ENCODE measurements around the gene GIPC2. TPM values are rescaled to one million over a fixed set of nuclear protein-coding genes. Genes with fewer than 3 reads are reported as not detected.

The GIPC2 gene
- polyA plus RNA-seq, 3 donors, result not detected

DNA sequence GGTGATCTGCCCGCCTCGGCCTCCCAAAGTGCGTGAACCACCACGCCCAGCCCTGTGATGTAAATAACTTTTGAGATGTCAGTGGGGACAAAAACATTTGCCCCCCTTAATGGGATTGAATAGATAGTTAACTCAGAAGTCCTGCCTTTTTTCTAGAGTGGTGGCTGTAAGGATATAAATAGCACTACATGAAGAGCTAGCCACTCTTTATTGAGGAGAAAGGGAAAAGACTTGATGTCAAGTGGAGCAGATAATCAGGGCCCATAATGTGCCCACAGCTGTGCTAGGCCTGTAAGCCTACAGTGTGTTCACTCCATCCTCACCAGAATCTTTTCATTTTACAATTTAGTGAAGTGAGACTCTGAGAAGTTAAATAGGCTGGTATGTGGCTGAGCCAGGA lies 3.6 kb downstream of the GIPC2 start:
- Mint-ChIP-seq H3K27me3 (ENCODE audit: low read depth in 3 of 3) (peaks cover 33 to 44% (median 34%) of the 10 kb centered on the region in 3 donors), H3K4me3 (no peak overlapping the region), H3K36me3 (peaks cover 3% of the 10 kb centered on the region in 2 donors), H3K4me1 (peaks cover 22% of the 10 kb centered on the region), H3K9me3 (peaks cover 0 to 13% (median 3%) of the 10 kb centered on the region in 7 donors), H3K27ac (no peak overlapping the region)
- Histone ChIP-seq H3K4me3 (replicated peaks in 1 of 3; ENCODE audit: low read depth in 2 of 3, low read length in 3 of 3) (no peak overlapping the region), H3K27ac (ENCODE audit: low read depth in 1 of 2, low read length in 2 of 2) (no peak overlapping the region), H3K4me1 (ENCODE audit: control insufficient read depth in 1 of 2, insufficient read depth in 2 of 2, low read length in 2 of 2) (peaks cover 9 to 16% of the 10 kb centered on the region in 2 donors), H3K9ac (ENCODE audit: insufficient read depth, low read length, poor library complexity, severe bottlenecking) (no peak overlapping the region), H3K4me2 (replicated peaks; ENCODE audit: extremely low read depth, low read length, poor library complexity, severe bottlenecking) (no peak overlapping the region), H4K20me1 (ENCODE audit: insufficient read depth, low read length) (no peaks in the 10 kb centered on the region), H3K9me3 (replicated peaks in 1 of 2; ENCODE audit: control insufficient read depth in 1 of 2, insufficient read depth in 1 of 2, low read length in 2 of 2) (no peaks in the 10 kb centered on the region), H3K27me3 (ENCODE audit: control insufficient read depth in 2 of 2, insufficient read depth in 2 of 2, low read length in 2 of 2) (peaks cover 35 to 40% of the 10 kb centered on the region in 2 donors), H3K36me3 (replicated peaks in 1 of 2; ENCODE audit: control insufficient read depth in 1 of 2, insufficient read depth in 2 of 2, low read length in 2 of 2) (no peaks in the 10 kb centered on the region), H3K79me2 (ENCODE audit: insufficient read depth, low read length) (no peaks in the 10 kb centered on the region), H2AFZ (ENCODE audit: insufficient read depth, low read depth, low read length, poor library complexity, severe bottlenecking) (no peak overlapping the region)
- no peak for DNase-seq
- no peak for TF ChIP-seq CTCF (IDR thresholded peaks at IDR 0.05)
- intact Hi-C loops (cut with micrococcal nuclease), result no loop called here
- WGBS (ENCODE audit: insufficient coverage), result 97% methylated on average over 4 of the region's 4 CpGs

- no peak overlapping the region for H3K9ac ChIP-seq (ENCODE audit: insufficient read depth, low read length, poor library complexity, severe bottlenecking)
- no peaks in the 10 kb centered on the region for H4K20me1 ChIP-seq (ENCODE audit: insufficient read depth, low read length)
- H3K27me3 Mint-ChIP-seq (ENCODE audit: low read depth in 3 of 3), result peaks cover 20 to 28% (median 22%) of the 10 kb centered on the region in 3 donors
- no peaks in the 10 kb centered on the region for H3K79me2 ChIP-seq (ENCODE audit: insufficient read depth, low read length)
- intact Hi-C loops (cut with micrococcal nuclease), result no loop called here
- H3K4me3 Mint-ChIP-seq, result no peak overlapping the region
- TF ChIP-seq CTCF (IDR thresholded peaks at IDR 0.05), result no peak
- no peaks in the 10 kb centered on the region for H3K9me3 ChIP-seq (replicated peaks in 1 of 2; ENCODE audit: control insufficient read depth in 1 of 2, insufficient read depth in 1 of 2, low read length in 2 of 2)
- peaks cover 0 to 10% (median 4%) of the 10 kb centered on the region in 7 donors for H3K9me3 Mint-ChIP-seq
- no peak overlapping the region for H3K4me3 ChIP-seq (replicated peaks in 1 of 3; ENCODE audit: low read depth in 2 of 3, low read length in 3 of 3)
- H3K27ac Mint-ChIP-seq, result no peak overlapping the region
- no peak for DNase-seq
- no peaks in the 10 kb centered on the region for H3K36me3 ChIP-seq (replicated peaks in 1 of 2; ENCODE audit: control insufficient read depth in 1 of 2, insufficient read depth in 2 of 2, low read length in 2 of 2)
- no peak overlapping the region for H3K27ac ChIP-seq (ENCODE audit: low read depth in 1 of 2, low read length in 2 of 2)
- H3K4me1 Mint-ChIP-seq, result peaks cover 10% of the 10 kb centered on the region
- no CpG with 5 or more reads among the region's 2 CpGs for WGBS (ENCODE audit: insufficient coverage)
- no peak overlapping the region for H3K4me2 ChIP-seq (replicated peaks; ENCODE audit: extremely low read depth, low read length, poor library complexity, severe bottlenecking)
- H3K36me3 Mint-ChIP-seq, result peaks cover 3% of the 10 kb centered on the region in 2 donors
- H3K4me1 ChIP-seq (ENCODE audit: control insufficient read depth in 1 of 2, insufficient read depth in 2 of 2, low read length in 2 of 2), result peaks cover 6 to 7% of the 10 kb centered on the region in 2 donors
- H3K27me3 ChIP-seq (ENCODE audit: control insufficient read depth in 2 of 2, insufficient read depth in 2 of 2, low read length in 2 of 2), result peaks cover 19 to 26% of the 10 kb centered on the region in 2 donors
- H2AFZ ChIP-seq (ENCODE audit: insufficient read depth, low read depth, low read length, poor library complexity, severe bottlenecking), result no peak overlapping the region
Measured at GRCh38 chr1:78051005-78051404, 5.2 kb downstream of the GIPC2 start.
